Smooth muscle cell (in vitro differentiated cells): ENCODE measurements around the gene LRMDA. TPM values are rescaled to one million over a fixed set of nuclear protein-coding genes. Genes with fewer than 3 reads are reported as not detected.

Experiments used
- DNase-seq: peaks from one replicate; lab custom pipeline; 2025; ENCODE audit not compliant: unreplicated experiment; lab: John Stamatoyannopoulos, UW
- H2AFZ ChIP-seq: fragments of 200-600 bp; sonication (generic); 2 replicates; pipeline ENCODE4 v1.6.0; 2016; ENCODE audit warnings: antibody characterized with exemption, low read depth, mild to moderate bottlenecking
- H3F3A ChIP-seq: fragments of 200-600 bp; sonication (generic); 2 replicates; pipeline ENCODE4 v1.6.0; 2017; ENCODE audit warnings: antibody characterized with exemption, low read depth
- H3K27ac ChIP-seq: fragments of 200-600 bp; sonication (generic); 2 replicates; pipeline ENCODE4 v1.5.1; 2016; ENCODE audit warnings: low read depth, mild to moderate bottlenecking
- H3K27me3 ChIP-seq: fragments of 200-600 bp; sonication (generic); 2 replicates; pipeline ENCODE4 v1.6.1; 2016; ENCODE audit warnings: low read depth, mild to moderate bottlenecking
- H3K36me3 ChIP-seq: fragments of 200-600 bp; sonication (generic); 2 replicates; pipeline ENCODE4 v1.5.1; 2016; ENCODE audit warnings: low read depth
- H3K4me1 ChIP-seq: fragments of 200-600 bp; sonication (generic); 2 replicates; pipeline ENCODE4 v1.5.1; 2016; ENCODE audit warnings: low read depth
- H3K4me2 ChIP-seq: fragments of 200-600 bp; sonication (generic); 2 replicates; pipeline ENCODE4 v1.6.0; 2016; ENCODE audit warnings: mild to moderate bottlenecking
- H3K4me3 ChIP-seq: fragments of 200-600 bp; sonication (generic); 2 replicates; pipeline ENCODE4 v1.5.1; 2016; ENCODE audit warnings: mild to moderate bottlenecking
- H3K79me2 ChIP-seq: fragments of 200-600 bp; sonication (generic); 2 replicates; pipeline ENCODE4 v1.6.0; 2016; ENCODE audit warnings: low read depth, mild to moderate bottlenecking
- H3K9ac ChIP-seq: fragments of 200-600 bp; sonication (generic); 2 replicates; pipeline ENCODE4 v1.6.0; 2016; ENCODE audit warnings: low read depth
- H3K9me3 ChIP-seq: fragments of 200-600 bp; sonication (generic); replicated peaks from 2 replicates; pipeline ENCODE4 v1.5.1; 2016; ENCODE audit warnings: low read depth
- H4K20me1 ChIP-seq: fragments of 200-600 bp; sonication (generic); 2 replicates; pipeline ENCODE4 v1.6.0; 2016; ENCODE audit warnings: low read depth
- WGBS: methylation state at CpG from one replicate; pipeline ENCODE4 v1.1.7; 2016; ENCODE audit warnings: low lambda C conversion rate; 5-methylcytosine and 5-hydroxymethylcytosine counted together
- polyA plus RNA-seq: library from polyadenylated mRNA; unstranded; fragments of >200 nt; fragmentation: Nextera tagmentation; extraction: Ambion mirVana; gene quantifications from 2 replicates; pipeline ENCODE4 v1.2.1, GENCODE V29; 2016
- total RNA-seq: library from RNA; depleted of rRNA; stranded (reverse); fragments of >200 nt; gene quantifications from 2 replicates; pipeline ENCODE4 v1.2.3, GENCODE V29; 2014
- TF ChIP-seq, protein P1 (sequence below): fragments of 200-600 bp; sonication (generic); IDR thresholded peaks from 2 replicates; pipeline ENCODE4 v1.5.1; 2017; ENCODE audit warnings: borderline replicate concordance, mild to moderate bottlenecking, antibody characterized with exemption; ENCODE audit not compliant: insufficient read depth, poor library complexity, severe bottlenecking

The LRMDA gene
- total and polyA plus RNA-seq, 2 experiments from 2014 or later: 1.5 to 1.6 TPM

DNA sequence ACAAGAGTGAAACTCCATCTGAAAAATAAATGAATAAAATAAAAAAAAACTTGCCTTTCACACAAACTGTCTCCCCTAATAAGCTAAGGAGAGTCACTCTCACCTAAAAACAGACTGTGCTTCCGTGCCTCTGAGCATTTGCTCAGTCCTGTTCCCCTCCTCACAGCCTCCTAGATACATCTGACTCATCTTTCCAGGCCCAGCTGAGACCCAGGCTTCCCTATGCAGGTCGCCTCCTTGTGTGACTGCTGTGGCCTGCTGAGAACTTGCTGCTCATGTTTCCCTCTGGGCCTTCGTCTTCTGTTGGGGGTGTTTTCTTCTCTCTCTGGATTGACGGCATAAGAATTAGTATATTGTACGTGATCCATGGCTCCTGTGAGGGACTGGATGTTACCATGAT, 777.7 kb downstream of the LRMDA start:
- H3K27ac ChIP-seq: no peak overlapping the region
- H3K4me2 ChIP-seq: no peak overlapping the region
- no peak overlapping the region for H3K4me3 ChIP-seq
- H3K4me1 ChIP-seq: no peaks in the 10 kb centered on the region
- no peaks in the 10 kb centered on the region for H4K20me1 ChIP-seq
- H2AFZ ChIP-seq: no peak overlapping the region
- no peak overlapping the region for H3K9ac ChIP-seq
- no peaks in the 10 kb centered on the region for H3K9me3 ChIP-seq
- H3F3A ChIP-seq: no peaks in the 10 kb centered on the region
- TF ChIP-seq, protein P1, sequence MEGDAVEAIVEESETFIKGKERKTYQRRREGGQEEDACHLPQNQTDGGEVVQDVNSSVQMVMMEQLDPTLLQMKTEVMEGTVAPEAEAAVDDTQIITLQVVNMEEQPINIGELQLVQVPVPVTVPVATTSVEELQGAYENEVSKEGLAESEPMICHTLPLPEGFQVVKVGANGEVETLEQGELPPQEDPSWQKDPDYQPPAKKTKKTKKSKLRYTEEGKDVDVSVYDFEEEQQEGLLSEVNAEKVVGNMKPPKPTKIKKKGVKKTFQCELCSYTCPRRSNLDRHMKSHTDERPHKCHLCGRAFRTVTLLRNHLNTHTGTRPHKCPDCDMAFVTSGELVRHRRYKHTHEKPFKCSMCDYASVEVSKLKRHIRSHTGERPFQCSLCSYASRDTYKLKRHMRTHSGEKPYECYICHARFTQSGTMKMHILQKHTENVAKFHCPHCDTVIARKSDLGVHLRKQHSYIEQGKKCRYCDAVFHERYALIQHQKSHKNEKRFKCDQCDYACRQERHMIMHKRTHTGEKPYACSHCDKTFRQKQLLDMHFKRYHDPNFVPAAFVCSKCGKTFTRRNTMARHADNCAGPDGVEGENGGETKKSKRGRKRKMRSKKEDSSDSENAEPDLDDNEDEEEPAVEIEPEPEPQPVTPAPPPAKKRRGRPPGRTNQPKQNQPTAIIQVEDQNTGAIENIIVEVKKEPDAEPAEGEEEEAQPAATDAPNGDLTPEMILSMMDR: no peak
- H3K36me3 ChIP-seq: no peaks in the 10 kb centered on the region
- 59% methylated on average over 5 of the region's 5 CpGs for WGBS
- no peak for DNase-seq
- H3K27me3 ChIP-seq: no peaks in the 10 kb centered on the region
- no peaks in the 10 kb centered on the region for H3K79me2 ChIP-seq

DNA sequence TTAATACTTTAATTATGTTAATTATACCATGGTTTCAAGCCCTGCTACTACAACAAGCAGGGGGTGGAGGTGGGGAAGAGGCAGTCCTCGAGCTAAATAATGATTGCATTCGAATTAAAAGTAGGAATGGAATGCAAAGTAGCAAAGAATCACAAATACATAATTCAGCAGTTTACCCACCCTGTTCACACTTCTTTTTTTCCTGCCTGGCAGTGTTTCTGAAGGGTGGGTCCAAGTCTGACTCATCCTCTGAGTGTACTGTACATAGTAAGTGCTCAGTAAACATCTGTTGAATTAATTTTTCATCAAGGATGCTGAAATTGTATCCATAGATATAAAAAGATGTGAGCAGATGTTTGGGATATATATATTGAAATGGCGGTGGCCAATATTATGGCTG, 778.8 kb downstream of the LRMDA start:
- Histone ChIP-seq H4K20me1 (no peaks in the 10 kb centered on the region), H3K79me2 (no peaks in the 10 kb centered on the region), H3K9me3 (no peaks in the 10 kb centered on the region), H3F3A (no peaks in the 10 kb centered on the region), H3K4me1 (no peaks in the 10 kb centered on the region), H3K36me3 (no peaks in the 10 kb centered on the region), H3K27me3 (no peaks in the 10 kb centered on the region), H2AFZ (no peak overlapping the region), H3K4me2 (no peak overlapping the region), H3K4me3 (no peak overlapping the region), H3K9ac (no peak overlapping the region), H3K27ac (no peak overlapping the region)
- no peak for DNase-seq
- WGBS: 98% methylated on average over 3 of the region's 3 CpGs
- TF ChIP-seq, protein P1: no peak

DNA sequence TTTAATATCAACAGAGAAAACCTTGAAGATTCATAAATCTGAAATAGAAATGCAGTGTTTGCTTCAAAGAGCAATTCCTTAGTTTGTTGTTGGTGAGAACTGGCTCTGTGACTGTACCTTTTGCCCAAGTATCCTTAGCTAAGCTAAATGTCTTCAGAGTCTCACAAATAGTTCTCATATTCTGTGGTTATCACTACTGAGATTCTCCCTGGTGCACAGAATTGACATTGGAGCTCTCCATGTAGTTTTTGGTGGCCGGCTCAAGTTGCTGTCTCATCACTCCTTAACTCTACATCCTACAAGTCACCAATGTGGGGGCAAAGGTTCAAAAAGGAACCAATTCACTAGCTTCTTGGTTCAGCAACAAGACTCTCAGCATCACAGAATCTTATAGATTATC, 780.3 kb downstream of the LRMDA start:
- Histone ChIP-seq H3K27me3 (no peaks in the 10 kb centered on the region), H4K20me1 (no peaks in the 10 kb centered on the region), H2AFZ (no peak overlapping the region), H3K9ac (no peak overlapping the region), H3K4me2 (no peak overlapping the region), H3K4me3 (no peak overlapping the region), H3K36me3 (no peaks in the 10 kb centered on the region), H3K9me3 (no peaks in the 10 kb centered on the region), H3F3A (no peaks in the 10 kb centered on the region), H3K4me1 (no peaks in the 10 kb centered on the region), H3K27ac (no peak overlapping the region), H3K79me2 (no peaks in the 10 kb centered on the region)
- TF ChIP-seq, protein P1: no peak
- no peak for DNase-seq
- 58% methylated on average over 1 of the region's 1 CpG for WGBS

DNA sequence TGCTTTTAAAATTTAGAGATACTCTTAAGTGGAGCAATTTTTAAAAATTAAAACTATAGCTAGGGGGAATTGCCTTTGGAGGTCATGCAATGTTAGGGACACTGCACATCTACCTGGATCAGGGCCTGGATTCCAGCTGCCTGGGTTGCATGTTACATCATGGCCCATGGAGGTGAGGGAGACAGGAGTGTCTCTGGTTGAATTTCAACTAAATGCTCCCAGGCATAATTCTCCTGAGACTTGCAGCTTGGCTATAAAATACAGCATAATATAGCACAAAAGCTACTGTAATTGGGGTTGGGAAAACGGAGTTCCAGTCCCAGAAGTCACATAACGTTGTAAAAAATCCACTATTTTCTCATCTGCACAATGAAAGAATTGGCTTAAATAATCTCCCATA, 782.5 kb downstream of the LRMDA start:
- TF ChIP-seq, protein P1: no peak
- no peak overlapping the region for H2AFZ ChIP-seq
- no peaks in the 10 kb centered on the region for H3K79me2 ChIP-seq
- no peaks in the 10 kb centered on the region for H3F3A ChIP-seq
- no peaks in the 10 kb centered on the region for H3K4me1 ChIP-seq
- H3K36me3 ChIP-seq: no peaks in the 10 kb centered on the region
- no peak overlapping the region for H3K4me2 ChIP-seq
- H3K9me3 ChIP-seq: no peaks in the 10 kb centered on the region
- no peaks in the 10 kb centered on the region for H3K27me3 ChIP-seq
- no peak for DNase-seq
- no peak overlapping the region for H3K4me3 ChIP-seq
- H3K27ac ChIP-seq: no peak overlapping the region
- H3K9ac ChIP-seq: no peak overlapping the region
- 93% methylated on average over 2 of the region's 2 CpGs for WGBS
- H4K20me1 ChIP-seq: no peaks in the 10 kb centered on the region
